ENCODE data around the gene ATP2B2.

DNA sequence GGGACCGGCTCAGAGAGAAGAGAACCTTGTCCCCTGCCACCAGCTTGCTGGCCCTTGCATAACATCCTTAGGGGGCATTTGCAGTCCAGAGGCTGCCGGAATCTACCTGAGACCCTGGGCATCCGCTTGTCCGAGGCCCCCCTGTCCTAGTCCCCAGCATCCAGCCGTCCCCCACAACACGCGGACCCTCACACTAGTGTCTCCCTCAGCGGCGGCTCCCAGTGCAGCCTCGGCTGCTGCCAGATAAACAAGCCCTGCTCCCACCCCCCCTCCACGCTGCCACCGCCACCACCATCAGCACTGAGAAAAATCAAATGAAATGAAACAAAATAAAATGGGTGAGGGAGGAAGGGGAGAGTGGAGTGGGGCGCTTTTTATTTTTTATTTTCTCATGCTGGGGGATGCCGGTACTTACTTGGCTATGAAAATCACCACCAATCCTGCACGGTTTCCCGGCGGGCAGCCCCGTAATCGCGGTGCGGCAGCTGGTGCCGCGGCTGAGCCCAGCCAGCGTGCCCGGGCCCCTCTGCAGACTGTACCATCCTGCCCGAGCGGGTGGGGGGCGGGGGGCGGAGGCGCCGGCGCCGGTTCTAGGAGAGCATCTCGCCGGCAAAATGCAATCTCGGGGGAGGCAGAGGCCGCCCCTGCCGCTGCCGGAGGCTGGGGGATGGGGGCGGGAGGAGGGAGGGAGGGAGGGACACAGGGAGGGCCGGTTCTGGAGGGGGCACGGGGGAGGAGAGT lies at the start of gene ATP2B2:
- TF ChIP-seq POLR2A (IDR thresholded peaks at IDR 0.05; ENCODE audit: low read length): no peak
- no peak for TF ChIP-seq GATA1 (IDR thresholded peaks at IDR 0.05; ENCODE audit: low read depth, low read length)

Data from erythroblast (primary cell).